GM12865 (cell line): ENCODE results near the gene GRID2.

Experiments
- DNase-seq: peaks from one replicate; pipeline ENCODE4 v3.0.0; 2010; ENCODE audit warnings: low read depth
- H3K4me3 ChIP-seq: 2 replicates; pipeline ENCODE4 v1.5.1; 2011; ENCODE audit warnings: mild to moderate bottlenecking, low read depth, low read length, control low read depth
- CTCF ChIP-seq: IDR thresholded peaks from 2 replicates; pipeline ENCODE4 v1.5.1; 2011; ENCODE audit warnings: low read length, control low read depth, low read depth, inconsistent platforms; ENCODE audit not compliant: insufficient read depth; ENCODE audit errors: missing control alignments

Gene GRID2

DNA sequence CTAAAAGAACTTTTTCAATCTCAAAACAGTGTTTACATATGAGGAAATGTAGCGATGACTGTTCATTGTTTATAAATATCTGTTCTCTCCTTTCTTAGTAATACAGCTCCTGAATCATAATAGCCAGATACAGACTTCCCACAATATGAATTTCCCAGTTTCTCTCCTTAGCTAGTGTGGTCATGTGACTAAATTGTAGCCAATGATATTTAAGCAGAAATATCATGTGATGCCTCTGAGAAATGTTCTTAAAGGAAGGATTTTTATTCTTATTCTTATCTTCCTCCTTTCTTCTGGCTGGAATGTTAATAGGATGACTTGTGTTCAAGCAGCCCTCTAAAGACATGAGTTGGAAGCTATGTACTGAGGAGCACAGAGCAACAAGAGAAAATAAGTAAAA lies 1141.1 kb downstream of the GRID2 start:
- H3K4me3 ChIP-seq: no peak overlapping the region
- no peak for TF ChIP-seq CTCF
- DNase-seq: no peak

- TF ChIP-seq CTCF: no peak
- no peak for DNase-seq
- H3K4me3 ChIP-seq: no peak overlapping the region
These were observed 1142.3 kb downstream of the GRID2 start for GRCh38 chr4:93446038-93446437.

- no peak for TF ChIP-seq CTCF
- no peak for DNase-seq
- H3K4me3 ChIP-seq: no peak overlapping the region
These were observed 1145.0 kb downstream of the GRID2 start for GRCh38 chr4:93448691-93449293.

DNA sequence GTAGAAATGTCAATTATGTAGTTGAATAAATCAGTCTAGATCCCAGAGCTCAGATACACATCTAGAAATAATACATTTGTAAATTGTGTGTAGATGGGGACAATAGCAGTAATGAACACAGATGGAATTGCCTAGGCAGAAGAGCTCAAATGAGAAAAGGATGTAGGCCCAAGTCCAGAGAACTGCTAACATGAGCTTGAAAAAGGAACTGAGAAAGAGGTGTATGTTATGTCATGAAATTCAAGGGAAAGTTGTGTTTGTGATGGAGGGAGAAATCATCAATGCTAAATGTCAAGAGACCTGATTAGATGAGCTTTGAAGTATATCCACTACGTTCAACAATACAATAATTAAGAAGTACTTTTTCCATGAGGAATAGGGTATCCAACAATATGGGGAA lies 1148.2 kb downstream of the GRID2 start:
- no peak for DNase-seq
- no peak for TF ChIP-seq CTCF
- no peak overlapping the region for H3K4me3 ChIP-seq

DNA sequence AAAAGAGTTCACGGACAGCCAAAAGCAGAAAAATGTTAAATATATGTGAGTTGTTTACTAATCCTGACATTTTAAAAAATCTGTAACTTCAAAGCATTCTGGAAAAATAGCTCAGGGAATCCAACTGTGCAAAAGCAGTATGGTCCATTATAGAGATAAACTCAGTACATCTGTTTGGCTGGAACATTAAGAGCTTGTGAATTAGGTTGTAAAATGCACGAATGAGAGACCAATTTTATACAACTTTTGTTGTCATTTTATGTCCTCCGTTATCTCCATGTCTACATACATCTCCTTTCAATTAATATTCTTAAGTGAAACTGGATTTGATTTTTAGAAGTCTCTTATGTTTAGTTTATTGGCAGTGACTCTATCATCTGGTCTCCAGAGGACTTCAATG lies 1157.8 kb downstream of the GRID2 start:
- no peak for DNase-seq
- H3K4me3 ChIP-seq: no peak overlapping the region
- TF ChIP-seq CTCF: no peak

DNA sequence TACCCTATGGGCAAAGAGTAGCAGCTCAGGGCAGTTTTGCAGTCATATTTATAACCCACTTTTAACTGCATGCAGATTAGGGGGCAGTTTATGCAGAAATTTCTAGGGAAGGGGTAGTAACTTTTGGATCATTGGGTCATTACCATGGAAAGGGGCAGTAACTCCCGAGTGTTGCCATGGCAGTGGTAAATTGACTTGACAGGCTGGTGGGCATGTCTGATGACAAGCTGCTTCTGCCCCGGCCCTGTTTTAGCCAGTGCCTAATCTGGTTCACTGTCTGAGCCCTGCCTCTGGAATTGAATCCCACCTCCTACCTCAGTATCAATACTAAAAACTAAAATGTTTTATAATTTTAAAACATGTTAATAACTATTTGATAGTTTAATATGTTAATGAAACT lies 1162.7 kb downstream of the GRID2 start:
- no peak for DNase-seq
- no peak for TF ChIP-seq CTCF
- no peak overlapping the region for H3K4me3 ChIP-seq

DNA sequence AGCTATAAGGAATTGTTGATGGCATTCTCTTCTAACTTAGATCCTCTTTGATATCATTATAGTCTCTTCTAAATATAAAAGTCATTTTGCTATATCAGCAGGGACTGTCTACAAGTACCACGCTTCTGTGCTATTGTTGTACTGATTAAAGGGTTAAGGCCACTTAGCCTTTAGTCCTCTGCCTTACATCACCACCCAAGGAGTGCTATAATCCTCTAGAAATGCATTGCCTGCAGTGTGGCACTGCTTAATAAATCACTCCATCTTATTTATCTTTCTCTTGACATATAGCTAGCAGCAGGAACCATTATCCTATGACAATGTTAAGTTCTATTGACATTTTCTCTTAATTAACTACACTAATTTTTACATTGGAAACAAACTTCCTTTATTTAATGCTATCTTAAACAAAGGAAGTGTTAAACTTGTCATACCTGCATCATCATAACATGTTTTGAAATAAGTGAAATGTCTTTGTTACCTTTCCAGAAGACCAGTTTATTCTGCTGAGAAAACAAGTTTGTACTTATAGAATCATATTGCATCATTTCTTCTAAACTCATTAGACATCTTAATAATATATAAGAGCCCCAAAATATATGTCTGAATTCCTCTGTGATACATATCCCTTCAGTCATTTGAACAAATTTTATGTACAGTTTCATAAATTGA lies 1163.9 kb downstream of the GRID2 start:
- H3K4me3 ChIP-seq: no peak overlapping the region
- TF ChIP-seq CTCF: no peak
- DNase-seq: no peak
